Left lung (tissue), 4 donors: ENCODE data around the gene MSL3B.

Experiments used
- ATAC-seq: fragments of 200-7000 bp; cut with Tn5 transposase; one replicate; pipeline ENCODE4 v1.9.1; 2020; ENCODE audit warnings: moderate library complexity
- DNase-seq, 4 donors: peaks; one replicate each; pipeline ENCODE4 v3.0.0-alpha.2; 2013 to 2020
- H3K27ac ChIP-seq, 2 donors: fragments of 200-600 bp; sonication (generic) in 1 of 2; one replicate each; pipeline versions ENCODE4 v1.5.0 to v1.8.0; 2020 to 2021
- H3K27me3 ChIP-seq, 2 donors: fragments of 200-600 bp; sonication (generic) in 1 of 2; one replicate each; pipeline versions ENCODE4 v1.5.0 to v1.8.0; 2020 to 2021
- H3K36me3 ChIP-seq, 2 donors: fragments of 200-600 bp; sonication (generic) in 1 of 2; one replicate each; pipeline versions ENCODE4 v1.5.0 to v1.8.0; 2020 to 2021
- H3K4me1 ChIP-seq, 2 donors: fragments of 200-600 bp; one replicate each; pipeline ENCODE4 v1.8.0; 2021
- H3K4me3 ChIP-seq, 2 donors: fragments of 200-600 bp; sonication (generic) in 1 of 2; one replicate each; pipeline versions ENCODE4 v1.5.0 to v1.8.0; 2020 to 2021; ENCODE audit warnings: mild to moderate bottlenecking in 1 of 2
- H3K9me3 ChIP-seq, 2 donors: fragments of 200-600 bp; sonication (generic) in 1 of 2; one replicate each; pipeline versions ENCODE4 v1.5.0 to v1.8.0; 2020 to 2021
- CTCF ChIP-seq, 2 donors: fragments of 200-600 bp; sonication (generic) in 1 of 2; IDR thresholded peaks; one replicate each; pipeline versions ENCODE4 v1.5.0 to v1.8.0; 2021; ENCODE audit warnings: antibody characterized with exemption in 2 of 2
- intact Hi-C, 2 donors: fragments of 100-400 bp; cut with DNase I; formaldehyde crosslinking; loops; one replicate each; pipeline versions ENCODE4 v1.11.2 to v1.14.2; 2022
- donor health status: DM: no; HTN: yes; CAD: no.
- donor health status: DM: no; HTN: no; CAD: no.

Gene MSL3B

DNA sequence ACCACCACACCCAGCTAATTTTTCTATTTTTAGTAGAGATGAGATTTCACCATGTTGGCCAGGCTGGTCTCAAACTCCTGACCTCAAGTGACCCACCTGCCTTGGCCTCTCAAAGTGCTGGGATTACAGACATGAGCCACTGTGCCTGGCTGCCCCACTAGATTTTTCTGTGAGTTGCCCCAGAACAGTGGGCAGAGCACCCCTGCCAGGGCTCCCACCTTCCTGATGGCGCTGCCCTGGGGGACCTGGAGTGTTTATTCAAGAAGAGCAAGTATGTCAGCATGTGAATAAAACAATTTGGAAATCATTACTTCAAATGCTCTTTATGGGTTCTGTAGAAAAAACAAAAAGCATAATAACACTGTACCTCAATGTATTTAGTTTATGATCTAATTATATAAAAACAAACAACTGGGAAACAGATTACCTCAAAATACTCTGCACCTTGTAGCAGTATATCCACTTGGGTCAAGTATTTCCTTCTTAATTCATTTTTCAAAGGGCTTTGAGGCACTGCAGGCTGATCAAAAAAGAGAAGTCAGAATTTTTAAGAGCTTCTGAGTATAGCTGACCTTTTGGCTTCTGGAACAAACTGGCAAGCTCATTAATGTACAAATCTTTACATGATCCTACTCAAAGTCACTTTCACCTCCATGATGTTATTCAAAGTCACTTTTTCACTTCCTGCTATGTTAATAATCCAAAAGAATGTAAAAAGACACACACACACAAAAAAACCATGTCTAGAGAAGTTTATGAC lies 22.7 kb downstream of the MSL3B start:
- Histone ChIP-seq H3K4me3 (no peak overlapping the region), H3K36me3 (peaks cover 0 to 44% of the 10 kb centered on the region in 2 donors), H3K9me3 (no peaks in the 10 kb centered on the region), H3K27ac (no peak overlapping the region), H3K27me3 (no peaks in the 10 kb centered on the region), H3K4me1 (no peaks in the 10 kb centered on the region)
- intact Hi-C loops = no loop called here
- ATAC-seq = peak; percentile 53
- no peak for TF ChIP-seq CTCF (IDR thresholded peaks at IDR 0.05)
- DNase-seq = no peak

- H3K4me1 ChIP-seq = no peaks in the 10 kb centered on the region
- intact Hi-C loops = no loop called here
- TF ChIP-seq CTCF (IDR thresholded peaks at IDR 0.05) = no peak
- ATAC-seq (no peak), DNase-seq (no peak)
- peaks cover 0 to 49% of the 10 kb centered on the region in 2 donors for H3K36me3 ChIP-seq
- no peak overlapping the region for H3K4me3 ChIP-seq
- no peaks in the 10 kb centered on the region for H3K9me3 ChIP-seq
- H3K27me3 ChIP-seq = no peaks in the 10 kb centered on the region
- H3K27ac ChIP-seq = no peak overlapping the region
Measured at GRCh38 chr2:233844836-233845235, 23.4 kb downstream of the MSL3B start.

GRCh38 chr2:233844064-233844807 lies 23.9 kb downstream of the MSL3B start:
- H3K36me3 ChIP-seq = peaks cover 0 to 55% of the 10 kb centered on the region in 2 donors
- no peaks in the 10 kb centered on the region for H3K4me1 ChIP-seq
- H3K27ac ChIP-seq = no peak overlapping the region
- intact Hi-C loops = no loop called here
- H3K9me3 ChIP-seq = no peaks in the 10 kb centered on the region
- H3K4me3 ChIP-seq = no peak overlapping the region
- no peak for TF ChIP-seq CTCF (IDR thresholded peaks at IDR 0.05)
- no peaks in the 10 kb centered on the region for H3K27me3 ChIP-seq
- DNase-seq = no peak
- no peak for ATAC-seq

DNA sequence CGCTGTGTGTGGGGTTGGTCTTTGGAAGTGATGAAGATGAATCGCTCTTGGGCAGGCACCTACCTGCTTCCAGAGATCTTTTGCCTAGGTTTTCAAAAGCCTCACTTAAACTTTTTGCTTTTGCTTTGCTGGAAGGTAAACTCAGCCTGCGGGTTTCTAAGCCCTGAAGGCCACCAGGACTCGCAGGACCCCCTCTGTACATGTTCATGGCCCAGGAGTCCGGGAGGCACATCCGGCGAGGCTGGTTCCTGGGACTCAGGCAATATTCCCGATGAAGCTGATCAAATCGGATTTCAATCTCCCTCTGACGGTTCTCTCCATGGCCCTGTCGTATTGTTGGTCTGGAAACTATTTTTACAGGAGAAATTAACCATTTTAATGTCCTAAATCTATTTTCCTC lies 27.0 kb downstream of the MSL3B start:
- Histone ChIP-seq H3K4me3 (no peak overlapping the region), H3K27ac (no peak overlapping the region), H3K9me3 (no peaks in the 10 kb centered on the region), H3K27me3 (no peaks in the 10 kb centered on the region), H3K4me1 (no peaks in the 10 kb centered on the region), H3K36me3 (peaks cover 0 to 67% of the 10 kb centered on the region in 2 donors)
- TF ChIP-seq CTCF (IDR thresholded peaks at IDR 0.05) = no peak
- no peak for ATAC-seq
- intact Hi-C loops = no loop called here
- no peak for DNase-seq

DNA sequence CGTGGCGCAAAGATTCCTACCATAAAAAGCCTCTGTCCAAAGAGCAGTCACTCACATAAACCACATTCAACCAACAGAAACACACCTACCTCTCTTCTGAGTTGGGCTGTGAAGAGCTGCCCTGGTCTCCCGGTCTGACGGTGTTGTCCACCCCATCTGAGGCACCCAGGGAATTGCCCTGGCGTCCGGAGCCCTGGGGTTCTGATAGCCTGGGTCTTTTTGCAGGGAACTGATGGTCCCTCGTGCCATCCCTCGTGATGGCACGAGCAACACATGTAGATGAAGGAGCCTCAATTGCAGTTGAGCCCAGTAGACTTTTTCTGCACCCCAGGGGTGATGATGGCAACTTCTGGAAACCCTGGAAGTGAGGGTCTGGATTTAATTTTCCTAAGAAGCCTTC lies 27.7 kb downstream of the MSL3B start:
- ATAC-seq (no peak), DNase-seq (no peak)
- intact Hi-C loops = no loop called here
- Histone ChIP-seq H3K36me3 (peaks cover 0 to 73% of the 10 kb centered on the region in 2 donors), H3K4me3 (no peak overlapping the region), H3K27ac (no peak overlapping the region), H3K4me1 (no peaks in the 10 kb centered on the region), H3K27me3 (no peaks in the 10 kb centered on the region), H3K9me3 (no peaks in the 10 kb centered on the region)
- no peak for TF ChIP-seq CTCF (IDR thresholded peaks at IDR 0.05)
